A673 (cell line): ENCODE results near the gene GOLGA3.

Source experiments
- EZH2 ChIP-seq: fragments of 200-600 bp; sonication (generic); IDR thresholded peaks from 2 replicates; pipeline ENCODE4 v1.6.1; 2017; ENCODE audit warnings: borderline replicate concordance, low read depth, mild to moderate bottlenecking, mixed read lengths, antibody characterized with exemption, low read length; ENCODE audit not compliant: poor library complexity, severe bottlenecking
- TF ChIP-seq, protein P1 (sequence below): fragments of 300-800, 200-600 bp; sonication (generic); conservative IDR thresholded peaks from 2 replicates; pipeline ENCODE4 v1.5.1; 2017; ENCODE audit warnings: low read depth, mild to moderate bottlenecking, antibody characterized with exemption, low read length, moderate library complexity, mixed read lengths

DNA sequence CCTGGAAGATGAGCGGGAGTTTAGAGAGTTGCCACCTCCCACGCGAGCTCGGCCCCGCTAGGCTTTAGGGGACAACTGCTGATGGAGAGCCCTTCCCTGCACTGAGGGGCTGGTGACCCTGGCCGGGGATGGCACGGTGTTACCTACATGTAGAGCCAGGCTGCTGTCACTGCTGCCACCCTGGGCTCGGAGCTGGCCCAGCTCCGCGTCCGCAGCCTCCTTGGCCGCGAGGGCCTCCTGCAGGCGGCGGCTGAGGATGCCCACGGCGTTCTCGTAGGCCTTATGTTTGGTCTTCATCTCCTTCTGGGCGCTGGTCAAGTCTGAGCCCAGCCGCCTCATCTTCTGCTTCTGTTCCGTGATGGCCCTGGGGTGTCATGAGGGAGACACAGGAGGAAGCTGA, 42.5 kb downstream of the GOLGA3 start:
- TF ChIP-seq, protein P1, sequence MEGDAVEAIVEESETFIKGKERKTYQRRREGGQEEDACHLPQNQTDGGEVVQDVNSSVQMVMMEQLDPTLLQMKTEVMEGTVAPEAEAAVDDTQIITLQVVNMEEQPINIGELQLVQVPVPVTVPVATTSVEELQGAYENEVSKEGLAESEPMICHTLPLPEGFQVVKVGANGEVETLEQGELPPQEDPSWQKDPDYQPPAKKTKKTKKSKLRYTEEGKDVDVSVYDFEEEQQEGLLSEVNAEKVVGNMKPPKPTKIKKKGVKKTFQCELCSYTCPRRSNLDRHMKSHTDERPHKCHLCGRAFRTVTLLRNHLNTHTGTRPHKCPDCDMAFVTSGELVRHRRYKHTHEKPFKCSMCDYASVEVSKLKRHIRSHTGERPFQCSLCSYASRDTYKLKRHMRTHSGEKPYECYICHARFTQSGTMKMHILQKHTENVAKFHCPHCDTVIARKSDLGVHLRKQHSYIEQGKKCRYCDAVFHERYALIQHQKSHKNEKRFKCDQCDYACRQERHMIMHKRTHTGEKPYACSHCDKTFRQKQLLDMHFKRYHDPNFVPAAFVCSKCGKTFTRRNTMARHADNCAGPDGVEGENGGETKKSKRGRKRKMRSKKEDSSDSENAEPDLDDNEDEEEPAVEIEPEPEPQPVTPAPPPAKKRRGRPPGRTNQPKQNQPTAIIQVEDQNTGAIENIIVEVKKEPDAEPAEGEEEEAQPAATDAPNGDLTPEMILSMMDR: no peak
- TF ChIP-seq EZH2: no peak
